ENCODE measurements around the gene TRIM54. TPM values are rescaled to one million over a fixed set of nuclear protein-coding genes. Genes with fewer than 3 reads are reported as not detected.
A peak's percentile ranks its signal among the peaks of the same experiment; 100 is the strongest.

Gene TRIM54
- total and polyA plus RNA-seq, 9 of the 15 experiments (the other 6 are each of a cell fraction or from before 2014, with no cell fraction given): not detected

DNA sequence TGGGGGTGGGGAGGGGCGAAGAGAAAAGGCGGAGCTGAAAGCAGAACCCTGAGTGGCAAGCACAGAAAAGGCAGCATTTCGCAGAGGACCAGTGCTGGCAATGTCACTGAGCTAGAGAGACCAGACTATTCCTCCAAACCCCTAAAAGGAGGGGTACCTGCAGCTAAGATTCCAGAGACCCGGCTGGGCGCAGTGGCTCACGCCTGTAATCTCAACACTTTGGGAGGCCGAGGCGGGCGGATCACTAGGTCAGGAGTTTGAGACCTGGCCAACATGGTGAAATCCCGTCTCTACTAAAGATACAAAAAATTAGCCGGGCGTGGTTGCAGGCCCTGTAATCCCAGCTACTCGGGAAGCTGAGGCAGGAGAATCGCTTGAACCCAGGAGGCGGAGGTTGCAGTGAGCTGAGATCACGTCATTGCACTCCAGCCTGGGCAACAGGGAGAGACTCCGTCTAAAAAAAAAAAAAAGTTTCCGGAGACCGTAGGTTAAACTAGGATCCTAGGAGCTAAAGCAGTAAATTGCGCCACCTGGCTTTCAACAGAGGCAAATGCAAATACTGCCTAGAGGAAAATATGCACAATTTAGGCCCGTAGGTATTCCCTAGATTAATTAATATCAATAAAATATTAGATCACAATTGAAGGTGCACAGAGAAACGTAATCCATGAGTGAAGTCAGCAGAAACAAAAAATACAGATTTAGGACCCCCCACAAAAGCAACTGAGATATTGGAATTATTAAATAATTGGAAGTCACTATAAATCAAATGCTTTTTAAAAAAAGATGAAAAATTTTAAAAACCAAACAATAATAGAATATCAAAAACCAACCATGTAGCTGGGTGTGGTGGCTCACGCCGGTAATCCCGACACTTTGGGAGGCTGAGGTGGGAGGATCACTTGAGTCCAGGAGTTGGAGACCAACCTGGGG is 21.1 kb downstream of the TRIM54 start (continued):
- TF ChIP-seq, protein P1, sequence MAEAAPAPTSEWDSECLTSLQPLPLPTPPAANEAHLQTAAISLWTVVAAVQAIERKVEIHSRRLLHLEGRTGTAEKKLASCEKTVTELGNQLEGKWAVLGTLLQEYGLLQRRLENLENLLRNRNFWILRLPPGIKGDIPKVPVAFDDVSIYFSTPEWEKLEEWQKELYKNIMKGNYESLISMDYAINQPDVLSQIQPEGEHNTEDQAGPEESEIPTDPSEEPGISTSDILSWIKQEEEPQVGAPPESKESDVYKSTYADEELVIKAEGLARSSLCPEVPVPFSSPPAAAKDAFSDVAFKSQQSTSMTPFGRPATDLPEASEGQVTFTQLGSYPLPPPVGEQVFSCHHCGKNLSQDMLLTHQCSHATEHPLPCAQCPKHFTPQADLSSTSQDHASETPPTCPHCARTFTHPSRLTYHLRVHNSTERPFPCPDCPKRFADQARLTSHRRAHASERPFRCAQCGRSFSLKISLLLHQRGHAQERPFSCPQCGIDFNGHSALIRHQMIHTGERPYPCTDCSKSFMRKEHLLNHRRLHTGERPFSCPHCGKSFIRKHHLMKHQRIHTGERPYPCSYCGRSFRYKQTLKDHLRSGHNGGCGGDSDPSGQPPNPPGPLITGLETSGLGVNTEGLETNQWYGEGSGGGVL (CRISPR knock-in tag; IDR thresholded peaks at IDR 0.05): no peak
- TF ChIP-seq, protein P2, sequence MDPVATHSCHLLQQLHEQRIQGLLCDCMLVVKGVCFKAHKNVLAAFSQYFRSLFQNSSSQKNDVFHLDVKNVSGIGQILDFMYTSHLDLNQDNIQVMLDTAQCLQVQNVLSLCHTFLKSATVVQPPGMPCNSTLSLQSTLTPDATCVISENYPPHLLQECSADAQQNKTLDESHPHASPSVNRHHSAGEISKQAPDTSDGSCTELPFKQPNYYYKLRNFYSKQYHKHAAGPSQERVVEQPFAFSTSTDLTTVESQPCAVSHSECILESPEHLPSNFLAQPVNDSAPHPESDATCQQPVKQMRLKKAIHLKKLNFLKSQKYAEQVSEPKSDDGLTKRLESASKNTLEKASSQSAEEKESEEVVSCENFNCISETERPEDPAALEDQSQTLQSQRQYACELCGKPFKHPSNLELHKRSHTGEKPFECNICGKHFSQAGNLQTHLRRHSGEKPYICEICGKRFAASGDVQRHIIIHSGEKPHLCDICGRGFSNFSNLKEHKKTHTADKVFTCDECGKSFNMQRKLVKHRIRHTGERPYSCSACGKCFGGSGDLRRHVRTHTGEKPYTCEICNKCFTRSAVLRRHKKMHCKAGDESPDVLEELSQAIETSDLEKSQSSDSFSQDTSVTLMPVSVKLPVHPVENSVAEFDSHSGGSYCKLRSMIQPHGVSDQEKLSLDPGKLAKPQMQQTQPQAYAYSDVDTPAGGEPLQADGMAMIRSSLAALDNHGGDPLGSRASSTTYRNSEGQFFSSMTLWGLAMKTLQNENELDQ (CRISPR knock-in tag; IDR thresholded peaks at IDR 0.05; ENCODE audit: borderline replicate concordance): no peak
- no peak for TF ChIP-seq HMG20A (CRISPR knock-in tag; conservative IDR thresholded peaks at IDR 0.05)
- no peak for TF ChIP-seq MTA3 (IDR thresholded peaks at IDR 0.05; ENCODE audit: borderline replicate concordance)
- TF ChIP-seq ETV1 (tag; conservative IDR thresholded peaks at IDR 0.05; ENCODE audit: low read depth): peak; percentile 89
- TF ChIP-seq RBM17 (IDR thresholded peaks at IDR 0.05; ENCODE audit: borderline replicate concordance, low read depth, low read length): no peak
- no peak for TF ChIP-seq RHOXF2B (CRISPR knock-in tag; conservative IDR thresholded peaks at IDR 0.05)
- no peak for TF ChIP-seq MIER1 (IDR thresholded peaks at IDR 0.05; ENCODE audit: low read depth)
- TF ChIP-seq SRF (CRISPR knock-in tag; IDR thresholded peaks at IDR 0.05): no peak
- TF ChIP-seq HLTF (IDR thresholded peaks at IDR 0.05): no peak
- TF ChIP-seq MXI1 (IDR thresholded peaks at IDR 0.05; ENCODE audit: low read depth, low read length): no peak
- TF ChIP-seq PHTF2 (CRISPR knock-in tag; IDR thresholded peaks at IDR 0.05): no peak
- no peak for TF ChIP-seq ZC3H4 (CRISPR knock-in tag; IDR thresholded peaks at IDR 0.05; ENCODE audit: borderline replicate concordance)
- TF ChIP-seq MEF2A (IDR thresholded peaks at IDR 0.05; ENCODE audit: control insufficient read depth, low read depth, low read length): no peak
- TF ChIP-seq ZKSCAN8 (CRISPR knock-in tag; IDR thresholded peaks at IDR 0.05): no peak
- no peak for TF ChIP-seq ELF2 (CRISPR knock-in tag; IDR thresholded peaks at IDR 0.05)
- TF ChIP-seq ZNF143 (CRISPR knock-in tag; IDR thresholded peaks at IDR 0.05): no peak
- no peak for TF ChIP-seq RBFOX2 (IDR thresholded peaks at IDR 0.05; ENCODE audit: low read depth, low read length)
- no peak for TF ChIP-seq NR2F6 (CRISPR knock-in tag; IDR thresholded peaks at IDR 0.05)
- TF ChIP-seq TAF15 (IDR thresholded peaks at IDR 0.05; ENCODE audit: low read depth, low read length): no peak
- TF ChIP-seq, protein P3, sequence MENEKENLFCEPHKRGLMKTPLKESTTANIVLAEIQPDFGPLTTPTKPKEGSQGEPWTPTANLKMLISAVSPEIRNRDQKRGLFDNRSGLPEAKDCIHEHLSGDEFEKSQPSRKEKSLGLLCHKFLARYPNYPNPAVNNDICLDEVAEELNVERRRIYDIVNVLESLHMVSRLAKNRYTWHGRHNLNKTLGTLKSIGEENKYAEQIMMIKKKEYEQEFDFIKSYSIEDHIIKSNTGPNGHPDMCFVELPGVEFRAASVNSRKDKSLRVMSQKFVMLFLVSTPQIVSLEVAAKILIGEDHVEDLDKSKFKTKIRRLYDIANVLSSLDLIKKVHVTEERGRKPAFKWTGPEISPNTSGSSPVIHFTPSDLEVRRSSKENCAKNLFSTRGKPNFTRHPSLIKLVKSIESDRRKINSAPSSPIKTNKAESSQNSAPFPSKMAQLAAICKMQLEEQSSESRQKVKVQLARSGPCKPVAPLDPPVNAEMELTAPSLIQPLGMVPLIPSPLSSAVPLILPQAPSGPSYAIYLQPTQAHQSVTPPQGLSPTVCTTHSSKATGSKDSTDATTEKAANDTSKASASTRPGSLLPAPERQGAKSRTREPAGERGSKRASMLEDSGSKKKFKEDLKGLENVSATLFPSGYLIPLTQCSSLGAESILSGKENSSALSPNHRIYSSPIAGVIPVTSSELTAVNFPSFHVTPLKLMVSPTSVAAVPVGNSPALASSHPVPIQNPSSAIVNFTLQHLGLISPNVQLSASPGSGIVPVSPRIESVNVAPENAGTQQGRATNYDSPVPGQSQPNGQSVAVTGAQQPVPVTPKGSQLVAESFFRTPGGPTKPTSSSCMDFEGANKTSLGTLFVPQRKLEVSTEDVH (IDR thresholded peaks at IDR 0.05; ENCODE audit: low read depth, partially characterized antibody): peak; percentile 45
- TF ChIP-seq ZNF24 (IDR thresholded peaks at IDR 0.05): no peak
- no peak for TF ChIP-seq MAFF (IDR thresholded peaks at IDR 0.05; ENCODE audit: low read length)
